Peyer's patch (tissue), 4 donors: Measurements from ENCODE around the gene TECPR2.

Source experiments
- CTCF ChIP-seq, 6 experiments: fragments of 450-650 bp in 4 of 6; fragments of 200-600 bp in 2 of 6; sonication (generic) in 1 of 6; IDR thresholded peaks; one replicate each; pipeline ENCODE4 v1.5.1; 2017 to 2019; ENCODE audit warnings: antibody characterized with exemption in 6 of 6, mild to moderate bottlenecking in 3 of 6, moderate library complexity in 1 of 6
- POLR2A ChIP-seq, 2 donors: fragments of 450-650 bp; IDR thresholded peaks; one replicate each; pipeline ENCODE4 v1.5.1; 2017; ENCODE audit warnings: antibody characterized with exemption in 2 of 2, mild to moderate bottlenecking in 2 of 2, moderate library complexity in 2 of 2

GRCh38 chr14:102493096-102493495 lies 130.4 kb downstream of the TECPR2 start:
- TF ChIP-seq CTCF (IDR thresholded peaks at IDR 0.05) (no peak), POLR2A (IDR thresholded peaks at IDR 0.05) (no peak)
